ENCODE measurements around the gene VDAC1.
A peak's percentile ranks its signal among the peaks of the same experiment; 100 is the strongest.
"Not testable (repeated sequence)": the region's sequence is repeated elsewhere in the genome, so short reads cannot be mapped to it uniquely, and the experiment has no call there.

Gene VDAC1

GRCh38 chr5:133992429-133993155 is 12.2 kb downstream of the VDAC1 start:
- Histone ChIP-seq H3K9me3 (replicated peaks; ENCODE audit: low read length) (no peaks in the 10 kb centered on the region), H3K4me2 (ENCODE audit: low read length) (peak overlapping the region; percentile 53), H3K27me3 (ENCODE audit: control insufficient read depth, insufficient read depth, low read length) (no peaks in the 10 kb centered on the region), H3K4me3 (ENCODE audit: low read length) (no peak overlapping the region), H3K9ac (ENCODE audit: low read depth, low read length) (no peak overlapping the region), H3K4me1 (ENCODE audit: control insufficient read depth, insufficient read depth, low read length) (peaks cover 48% of the 10 kb centered on the region), H3K36me3 (ENCODE audit: insufficient read depth, low read length) (peaks cover 32% of the 10 kb centered on the region)

GRCh38 chr5:133991171-133991910 is 13.4 kb downstream of the VDAC1 start:
- peaks cover 43% of the 10 kb centered on the region for H3K4me1 ChIP-seq (ENCODE audit: control insufficient read depth, insufficient read depth, low read length)
- H3K9ac ChIP-seq (ENCODE audit: low read depth, low read length), result no peak overlapping the region
- no peak overlapping the region for H3K4me2 ChIP-seq (ENCODE audit: low read length)
- H3K27me3 ChIP-seq (ENCODE audit: control insufficient read depth, insufficient read depth, low read length), result no peaks in the 10 kb centered on the region
- H3K36me3 ChIP-seq (ENCODE audit: insufficient read depth, low read length), result peaks cover 43% of the 10 kb centered on the region
- H3K4me3 ChIP-seq (ENCODE audit: low read length), result no peak overlapping the region
- no peaks in the 10 kb centered on the region for H3K9me3 ChIP-seq (replicated peaks; ENCODE audit: low read length)

DNA sequence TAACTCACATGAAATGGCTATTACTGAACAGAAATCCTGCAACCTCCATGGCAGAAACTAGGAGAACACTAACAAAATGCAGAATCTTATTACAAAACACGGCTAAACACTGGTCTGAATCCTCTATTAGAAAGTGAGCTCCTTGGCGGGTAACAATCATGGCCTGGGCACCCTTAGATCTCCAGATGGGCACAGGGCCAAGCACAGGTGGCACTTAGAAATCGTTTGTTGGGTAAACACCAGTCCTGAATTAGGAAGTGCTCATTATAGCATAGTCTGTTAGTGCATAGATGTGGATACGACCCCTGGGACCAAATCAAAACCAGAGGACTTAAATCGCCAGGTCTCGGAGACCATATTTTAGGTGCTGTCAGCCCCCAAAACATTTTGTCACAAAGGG is 14.4 kb downstream of the VDAC1 start:
- Histone ChIP-seq H3K27me3 (ENCODE audit: control insufficient read depth, insufficient read depth, low read length) (no peaks in the 10 kb centered on the region), H3K4me3 (ENCODE audit: low read length) (no peak overlapping the region), H3K4me2 (ENCODE audit: low read length) (no peak overlapping the region), H3K9ac (ENCODE audit: low read depth, low read length) (no peak overlapping the region), H3K36me3 (ENCODE audit: insufficient read depth, low read length) (peaks cover 51% of the 10 kb centered on the region), H3K9me3 (replicated peaks; ENCODE audit: low read length) (no peaks in the 10 kb centered on the region), H3K4me1 (ENCODE audit: control insufficient read depth, insufficient read depth, low read length) (peaks cover 43% of the 10 kb centered on the region)

DNA sequence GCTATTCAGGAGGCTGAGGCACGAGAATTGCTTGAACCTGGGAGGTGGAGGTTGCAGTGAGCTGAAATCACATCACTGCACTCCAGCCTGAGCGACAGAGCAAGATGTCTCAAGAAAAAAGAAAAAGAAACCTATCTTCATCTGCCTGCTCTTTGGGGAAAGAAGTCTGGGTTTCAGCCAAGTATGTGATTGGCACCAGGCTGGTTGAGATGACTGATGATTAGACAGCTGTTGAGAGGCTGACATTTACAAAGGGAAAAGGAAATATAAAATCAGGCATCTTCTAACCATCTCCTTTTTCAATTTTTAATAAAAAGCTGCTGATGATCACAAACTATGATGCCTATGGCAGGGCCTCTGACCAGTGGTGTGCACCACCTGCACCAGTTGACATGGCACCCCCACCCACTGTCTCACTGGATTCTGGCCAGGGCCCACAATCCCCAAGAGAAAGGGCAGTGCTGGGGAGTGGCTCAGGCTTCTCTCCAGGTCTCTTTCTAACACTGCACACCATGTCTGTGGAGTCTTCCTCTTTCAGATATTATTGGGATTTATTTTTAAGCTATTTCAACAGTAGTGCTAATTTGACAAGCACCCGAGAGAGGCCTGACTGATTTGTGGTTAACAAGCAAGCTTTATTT is 19.1 kb downstream of the VDAC1 start:
- no peak overlapping the region for H3K9ac ChIP-seq (ENCODE audit: low read depth, low read length)
- peak overlapping the region; percentile 41 for H3K4me2 ChIP-seq (ENCODE audit: low read length)
- H3K4me1 ChIP-seq (ENCODE audit: control insufficient read depth, insufficient read depth, low read length), result peaks cover 14% of the 10 kb centered on the region
- no peak overlapping the region for H3K4me3 ChIP-seq (ENCODE audit: low read length)
- no peaks in the 10 kb centered on the region for H3K9me3 ChIP-seq (replicated peaks; ENCODE audit: low read length)
- H3K27me3 ChIP-seq (ENCODE audit: control insufficient read depth, insufficient read depth, low read length), result no peaks in the 10 kb centered on the region
- peaks cover 76% of the 10 kb centered on the region for H3K36me3 ChIP-seq (ENCODE audit: insufficient read depth, low read length)

DNA sequence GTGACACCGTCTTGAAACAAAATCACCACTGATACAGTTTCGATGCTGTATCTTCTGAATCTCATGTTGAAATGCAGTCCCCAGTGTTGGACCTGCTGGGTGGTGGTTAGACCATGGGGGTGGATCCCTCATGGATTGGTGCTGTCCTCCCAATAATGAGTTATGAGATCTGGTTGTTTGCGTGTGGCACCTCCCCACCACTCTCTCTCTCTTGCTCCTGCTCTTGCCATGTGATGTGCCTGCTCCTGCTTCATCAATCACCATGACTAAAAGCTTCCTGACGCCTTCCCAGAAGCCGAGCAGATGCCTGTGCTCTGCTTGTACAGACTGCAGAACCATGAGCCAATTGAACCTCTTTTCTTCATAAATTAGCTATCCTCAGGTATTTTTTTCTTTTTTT is 21.1 kb downstream of the VDAC1 start:
- no peak overlapping the region for H3K9ac ChIP-seq (ENCODE audit: low read depth, low read length)
- no peaks in the 10 kb centered on the region for H3K27me3 ChIP-seq (ENCODE audit: control insufficient read depth, insufficient read depth, low read length)
- H3K4me2 ChIP-seq (ENCODE audit: low read length), result no peak overlapping the region
- peaks cover 14% of the 10 kb centered on the region for H3K4me1 ChIP-seq (ENCODE audit: control insufficient read depth, insufficient read depth, low read length)
- no peaks in the 10 kb centered on the region for H3K9me3 ChIP-seq (replicated peaks; ENCODE audit: low read length)
- H3K4me3 ChIP-seq (ENCODE audit: low read length), result no peak overlapping the region
- H3K36me3 ChIP-seq (ENCODE audit: insufficient read depth, low read length), result peaks cover 68% of the 10 kb centered on the region

GRCh38 chr5:133981714-133982113 is 23.1 kb downstream of the VDAC1 start:
- H3K36me3 ChIP-seq (ENCODE audit: insufficient read depth, low read length), result peaks cover 65% of the 10 kb centered on the region
- peaks cover 31% of the 10 kb centered on the region for H3K4me1 ChIP-seq (ENCODE audit: control insufficient read depth, insufficient read depth, low read length)
- no peaks in the 10 kb centered on the region for H3K9me3 ChIP-seq (replicated peaks; ENCODE audit: low read length)
- H3K27me3 ChIP-seq (ENCODE audit: control insufficient read depth, insufficient read depth, low read length), result no peaks in the 10 kb centered on the region
- H3K9ac ChIP-seq (ENCODE audit: low read depth, low read length), result no peak overlapping the region
- no peak overlapping the region for H3K4me2 ChIP-seq (ENCODE audit: low read length)
- H3K4me3 ChIP-seq (ENCODE audit: low read length), result no peak overlapping the region

DNA sequence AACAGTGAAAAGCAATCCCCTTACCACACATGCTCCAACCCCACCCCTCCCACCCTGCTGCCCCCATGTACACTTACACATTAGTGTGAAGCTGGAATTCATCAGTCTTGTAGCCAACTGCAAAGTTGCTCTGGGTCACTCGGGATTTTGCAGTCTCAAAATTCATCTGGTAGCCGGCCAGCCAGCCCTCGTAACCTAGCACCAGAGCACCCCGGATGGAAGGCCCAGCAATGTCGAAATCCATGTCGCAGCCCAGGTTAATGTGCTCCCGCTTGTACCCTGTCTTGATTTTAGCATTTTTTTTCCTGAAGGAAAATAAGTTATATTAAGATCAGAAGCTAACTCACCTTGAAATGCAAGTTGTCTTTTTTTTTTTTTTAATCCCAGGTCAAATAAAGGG is 24.1 kb downstream of the VDAC1 start:
- Histone ChIP-seq H3K4me1 (ENCODE audit: control insufficient read depth, insufficient read depth, low read length) (peaks cover 23% of the 10 kb centered on the region), H3K36me3 (ENCODE audit: insufficient read depth, low read length) (peaks cover 61% of the 10 kb centered on the region), H3K4me2 (ENCODE audit: low read length) (no peak overlapping the region), H3K27me3 (ENCODE audit: control insufficient read depth, insufficient read depth, low read length) (no peaks in the 10 kb centered on the region), H3K9ac (ENCODE audit: low read depth, low read length) (no peak overlapping the region), H3K4me3 (ENCODE audit: low read length) (no peak overlapping the region), H3K9me3 (replicated peaks; ENCODE audit: low read length) (no peaks in the 10 kb centered on the region)

GRCh38 chr5:133978943-133979342 is 25.8 kb downstream of the VDAC1 start:
- H3K36me3 ChIP-seq (ENCODE audit: insufficient read depth, low read length), result peaks cover 63% of the 10 kb centered on the region
- H3K4me2 ChIP-seq (ENCODE audit: low read length), result no peak overlapping the region
- no peak overlapping the region for H3K9ac ChIP-seq (ENCODE audit: low read depth, low read length)
- H3K27me3 ChIP-seq (ENCODE audit: control insufficient read depth, insufficient read depth, low read length), result no peaks in the 10 kb centered on the region
- no peak overlapping the region for H3K4me3 ChIP-seq (ENCODE audit: low read length)
- peaks cover 17% of the 10 kb centered on the region for H3K4me1 ChIP-seq (ENCODE audit: control insufficient read depth, insufficient read depth, low read length)
- no peaks in the 10 kb centered on the region for H3K9me3 ChIP-seq (replicated peaks; ENCODE audit: low read length)

- Histone ChIP-seq H3K36me3 (ENCODE audit: insufficient read depth, low read length) (peaks cover 65% of the 10 kb centered on the region), H3K9me3 (replicated peaks; ENCODE audit: low read length) (no peaks in the 10 kb centered on the region), H3K4me2 (ENCODE audit: low read length) (no peak overlapping the region), H3K4me3 (ENCODE audit: low read length) (no peak overlapping the region), H3K4me1 (ENCODE audit: control insufficient read depth, insufficient read depth, low read length) (peaks cover 17% of the 10 kb centered on the region), H3K9ac (ENCODE audit: low read depth, low read length) (peak overlapping the region; percentile 66), H3K27me3 (ENCODE audit: control insufficient read depth, insufficient read depth, low read length) (no peaks in the 10 kb centered on the region)
Measured at GRCh38 chr5:133977858-133978257, 26.9 kb downstream of the VDAC1 start.

- Histone ChIP-seq H3K4me2 (ENCODE audit: low read length) (no peak overlapping the region), H3K4me3 (ENCODE audit: low read length) (no peak overlapping the region), H3K9ac (ENCODE audit: low read depth, low read length) (peak overlapping the region; percentile 66), H3K27me3 (ENCODE audit: control insufficient read depth, insufficient read depth, low read length) (no peaks in the 10 kb centered on the region), H3K36me3 (ENCODE audit: insufficient read depth, low read length) (peaks cover 71% of the 10 kb centered on the region), H3K4me1 (ENCODE audit: control insufficient read depth, insufficient read depth, low read length) (peaks cover 17% of the 10 kb centered on the region), H3K9me3 (replicated peaks; ENCODE audit: low read length) (no peaks in the 10 kb centered on the region)
Measured at GRCh38 chr5:133977161-133977787, 27.5 kb downstream of the VDAC1 start.

- not testable (repeated sequence) for H3K9ac ChIP-seq (ENCODE audit: low read depth, low read length); H3K9me3 ChIP-seq (replicated peaks; ENCODE audit: low read length); H3K4me2 ChIP-seq (ENCODE audit: low read length); H3K27me3 ChIP-seq (ENCODE audit: control insufficient read depth, insufficient read depth, low read length); H3K4me3 ChIP-seq (ENCODE audit: low read length)
- Histone ChIP-seq H3K4me1 (ENCODE audit: control insufficient read depth, insufficient read depth, low read length) (peaks cover 17% of the 10 kb centered on the region), H3K36me3 (ENCODE audit: insufficient read depth, low read length) (peaks cover 66% of the 10 kb centered on the region)
Measured at GRCh38 chr5:133975546-133975945, 29.2 kb downstream of the VDAC1 start.

Measured in skeletal muscle satellite cell (primary cell).